Measurements from ENCODE around the gene LRP8. TPM values are rescaled to one million over a fixed set of nuclear protein-coding genes. Genes with fewer than 3 reads are reported as not detected.
A peak's percentile ranks its signal among the peaks of the same experiment; 100 is the strongest.

LRP8 gene
- total RNA-seq, 1 donor from 2014 or later, result 19.9 TPM

GRCh38 chr1:53359225-53359933 lies 31.5 kb upstream of the LRP8 start:
- H3K27ac Mint-ChIP-seq, result no peak overlapping the region
- no peak overlapping the region for H3K4me3 Mint-ChIP-seq
- H3K9me3 Mint-ChIP-seq, result peaks cover 21% of the 10 kb centered on the region
- TF ChIP-seq, protein P1, sequence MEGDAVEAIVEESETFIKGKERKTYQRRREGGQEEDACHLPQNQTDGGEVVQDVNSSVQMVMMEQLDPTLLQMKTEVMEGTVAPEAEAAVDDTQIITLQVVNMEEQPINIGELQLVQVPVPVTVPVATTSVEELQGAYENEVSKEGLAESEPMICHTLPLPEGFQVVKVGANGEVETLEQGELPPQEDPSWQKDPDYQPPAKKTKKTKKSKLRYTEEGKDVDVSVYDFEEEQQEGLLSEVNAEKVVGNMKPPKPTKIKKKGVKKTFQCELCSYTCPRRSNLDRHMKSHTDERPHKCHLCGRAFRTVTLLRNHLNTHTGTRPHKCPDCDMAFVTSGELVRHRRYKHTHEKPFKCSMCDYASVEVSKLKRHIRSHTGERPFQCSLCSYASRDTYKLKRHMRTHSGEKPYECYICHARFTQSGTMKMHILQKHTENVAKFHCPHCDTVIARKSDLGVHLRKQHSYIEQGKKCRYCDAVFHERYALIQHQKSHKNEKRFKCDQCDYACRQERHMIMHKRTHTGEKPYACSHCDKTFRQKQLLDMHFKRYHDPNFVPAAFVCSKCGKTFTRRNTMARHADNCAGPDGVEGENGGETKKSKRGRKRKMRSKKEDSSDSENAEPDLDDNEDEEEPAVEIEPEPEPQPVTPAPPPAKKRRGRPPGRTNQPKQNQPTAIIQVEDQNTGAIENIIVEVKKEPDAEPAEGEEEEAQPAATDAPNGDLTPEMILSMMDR (IDR thresholded peaks at IDR 0.05; ENCODE audit: unreplicated experiment), result no peak
- H3K27me3 Mint-ChIP-seq (ENCODE audit: low read depth), result no peaks in the 10 kb centered on the region
- no peaks in the 10 kb centered on the region for H3K36me3 Mint-ChIP-seq
- DNase-seq (ENCODE audit: low spot score in 2 of 2, unreplicated experiment in 2 of 2), result peak in 1 of 2 experiments; percentile 21
- no peaks in the 10 kb centered on the region for H3K4me1 Mint-ChIP-seq

GRCh38 chr1:53356637-53357036 lies 28.8 kb upstream of the LRP8 start:
- TF ChIP-seq, protein P1 (IDR thresholded peaks at IDR 0.05; ENCODE audit: unreplicated experiment), result no peak
- no peak overlapping the region for H3K4me3 Mint-ChIP-seq

GRCh38 chr1:53354119-53354518 lies 26.2 kb upstream of the LRP8 start:
- no peaks in the 10 kb centered on the region for H3K4me1 Mint-ChIP-seq
- no peaks in the 10 kb centered on the region for H3K36me3 Mint-ChIP-seq
- no peak for DNase-seq (ENCODE audit: low spot score in 2 of 2, unreplicated experiment in 2 of 2)
- peaks cover 21% of the 10 kb centered on the region for H3K9me3 Mint-ChIP-seq
- no peak overlapping the region for H3K27ac Mint-ChIP-seq
- TF ChIP-seq, protein P1 (IDR thresholded peaks at IDR 0.05; ENCODE audit: unreplicated experiment), result no peak
- no peaks in the 10 kb centered on the region for H3K27me3 Mint-ChIP-seq (ENCODE audit: low read depth)
- H3K4me3 Mint-ChIP-seq, result no peak overlapping the region

More at GRCh38 chr1:53356637-53357036, 28.8 kb upstream of the LRP8 start:
- Mint-ChIP-seq H3K27me3 (ENCODE audit: low read depth) (no peaks in the 10 kb centered on the region), H3K4me1 (no peaks in the 10 kb centered on the region), H3K9me3 (peaks cover 21% of the 10 kb centered on the region), H3K36me3 (no peaks in the 10 kb centered on the region), H3K27ac (no peak overlapping the region)
- DNase-seq (ENCODE audit: low spot score in 2 of 2, unreplicated experiment in 2 of 2), result no peak

DNA sequence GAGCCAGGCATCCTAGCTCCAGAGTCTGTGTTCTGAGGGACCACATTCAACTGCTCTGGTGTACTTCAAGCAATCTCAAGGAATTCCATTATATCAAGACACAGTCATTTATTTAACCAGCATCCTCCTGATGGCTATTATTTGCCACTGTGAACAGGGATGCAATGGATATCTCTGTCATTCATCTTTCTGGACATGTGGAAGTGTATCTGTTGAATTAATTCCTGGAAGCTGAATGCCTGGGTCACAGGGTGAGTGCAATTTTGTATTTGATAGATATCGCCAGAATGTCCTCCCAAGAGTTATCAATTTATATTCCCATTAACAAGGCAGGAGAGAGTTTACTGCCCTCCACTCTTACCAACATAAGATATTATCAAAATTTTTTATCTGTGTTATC lies 24.7 kb upstream of the LRP8 start:
- no peak for DNase-seq (ENCODE audit: low spot score in 2 of 2, unreplicated experiment in 2 of 2)
- TF ChIP-seq, protein P1 (IDR thresholded peaks at IDR 0.05; ENCODE audit: unreplicated experiment), result no peak
- peaks cover 10% of the 10 kb centered on the region for H3K4me1 Mint-ChIP-seq
- H3K36me3 Mint-ChIP-seq, result no peaks in the 10 kb centered on the region
- no peaks in the 10 kb centered on the region for H3K27me3 Mint-ChIP-seq (ENCODE audit: low read depth)
- H3K27ac Mint-ChIP-seq, result no peak overlapping the region
- no peak overlapping the region for H3K4me3 Mint-ChIP-seq
- H3K9me3 Mint-ChIP-seq, result peaks cover 17% of the 10 kb centered on the region

DNA sequence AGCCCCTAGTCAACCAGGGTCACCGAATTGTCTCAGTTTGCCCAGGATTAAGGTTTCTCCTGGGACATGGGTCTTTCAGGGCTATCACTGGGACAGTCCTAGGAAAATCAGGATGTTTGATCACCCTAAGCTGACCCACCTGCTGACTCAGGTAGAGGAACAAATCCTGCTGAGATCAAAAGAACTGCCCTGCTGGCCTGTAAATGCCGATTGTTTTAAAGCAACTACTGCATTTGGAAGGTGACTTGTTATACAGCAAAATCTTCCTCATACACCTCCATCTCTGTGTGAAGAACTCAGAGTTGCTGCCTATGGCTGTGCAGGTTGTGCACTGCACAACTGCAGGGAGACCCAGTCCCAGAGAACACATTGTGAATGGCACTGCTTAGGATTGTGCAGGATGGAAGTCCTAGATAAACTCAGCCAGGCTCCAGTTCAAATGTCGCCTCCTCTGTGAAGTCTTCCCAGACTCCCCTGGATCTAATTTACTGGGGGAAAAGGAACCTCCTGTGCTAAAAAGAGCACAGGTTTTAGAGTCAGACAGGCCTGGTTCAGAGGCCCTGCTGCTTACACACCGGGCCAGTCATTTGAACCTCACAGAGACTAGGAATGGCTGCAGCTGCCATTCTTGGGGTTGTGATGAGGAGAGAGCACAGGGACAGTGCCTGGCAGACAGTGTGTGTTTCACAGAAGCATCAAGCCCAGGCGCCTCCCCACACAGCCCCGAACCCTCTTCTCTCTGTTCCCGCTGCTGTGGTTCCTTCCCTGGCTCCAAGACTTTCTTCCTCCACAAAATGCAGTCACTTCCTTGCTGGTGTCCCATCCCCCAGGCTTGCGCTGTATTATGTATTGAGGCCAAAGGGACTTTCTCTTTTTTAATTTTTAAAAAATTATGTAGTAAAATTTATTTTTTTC lies 23.2 kb upstream of the LRP8 start:
- H3K36me3 Mint-ChIP-seq, result no peaks in the 10 kb centered on the region
- H3K27me3 Mint-ChIP-seq (ENCODE audit: low read depth), result no peaks in the 10 kb centered on the region
- no peak overlapping the region for H3K27ac Mint-ChIP-seq
- H3K4me3 Mint-ChIP-seq, result no peak overlapping the region
- H3K4me1 Mint-ChIP-seq, result peaks cover 17% of the 10 kb centered on the region
- DNase-seq (ENCODE audit: low spot score in 2 of 2, unreplicated experiment in 2 of 2), result peak; percentile 2 to 33
- TF ChIP-seq, protein P1 (IDR thresholded peaks at IDR 0.05; ENCODE audit: unreplicated experiment), result no peak
- peaks cover 6% of the 10 kb centered on the region for H3K9me3 Mint-ChIP-seq

Data from mesothelial cell of epicardium (in vitro differentiated cells).